ENCODE data around the gene RGS9. TPM values are rescaled to one million over a fixed set of nuclear protein-coding genes. Genes with fewer than 3 reads are reported as not detected.

RGS9 gene
- total and polyA plus RNA-seq, 4 donors, result 2.1 to 10.6 (median 3.3) TPM

GRCh38 chr17:65218261-65218660 lies 81.1 kb downstream of the RGS9 start:
- no peaks in the 10 kb centered on the region for H3K4me1 ChIP-seq (ENCODE audit: control insufficient read depth in 5 of 5, insufficient read depth in 5 of 5, low read length in 5 of 5)
- H3K9ac ChIP-seq (ENCODE audit: insufficient read depth in 1 of 2, low read length in 2 of 2), result no peak overlapping the region
- no peaks in the 10 kb centered on the region for H3K36me3 ChIP-seq (ENCODE audit: control insufficient read depth in 4 of 4, insufficient read depth in 4 of 4, low read length in 4 of 4)
- H3K27ac ChIP-seq (ENCODE audit: low read depth in 1 of 2, low read length in 1 of 2), result no peak overlapping the region
- DNase-seq (no peak), ATAC-seq (ENCODE audit: insufficient read depth, low FRiP score) (no peak)
- no peak overlapping the region for H3K4me3 ChIP-seq
- 83 to 84% methylated on average over 4 of the region's 4 CpGs for WGBS, 2 donors
- H3K9me3 ChIP-seq (ENCODE audit: control insufficient read depth in 4 of 4, insufficient read depth in 3 of 4, low read length in 3 of 4), result no peaks in the 10 kb centered on the region
- H3K27me3 ChIP-seq (ENCODE audit: control insufficient read depth in 3 of 3, insufficient read depth in 3 of 3, low read length in 2 of 3), result peaks cover 0 to 3% (median 0%) of the 10 kb centered on the region in 3 donors
- TF ChIP-seq CTCF (IDR thresholded peaks at IDR 0.05; ENCODE audit: control extremely low read depth, extremely low read depth), result no peak

- Histone ChIP-seq H3K9ac (ENCODE audit: insufficient read depth in 1 of 2, low read length in 2 of 2) (no peak overlapping the region), H3K27ac (ENCODE audit: low read depth in 1 of 2, low read length in 1 of 2) (no peak overlapping the region), H3K4me3 (no peak overlapping the region), H3K4me1 (ENCODE audit: control insufficient read depth in 5 of 5, insufficient read depth in 5 of 5, low read length in 5 of 5) (no peaks in the 10 kb centered on the region), H3K36me3 (ENCODE audit: control insufficient read depth in 4 of 4, insufficient read depth in 4 of 4, low read length in 4 of 4) (no peaks in the 10 kb centered on the region), H3K27me3 (ENCODE audit: control insufficient read depth in 3 of 3, insufficient read depth in 3 of 3, low read length in 2 of 3) (peaks cover 0 to 3% (median 0%) of the 10 kb centered on the region in 3 donors), H3K9me3 (ENCODE audit: control insufficient read depth in 4 of 4, insufficient read depth in 3 of 4, low read length in 3 of 4) (no peaks in the 10 kb centered on the region)
- ATAC-seq (ENCODE audit: insufficient read depth, low FRiP score) (no peak), DNase-seq (no peak)
- no peak for TF ChIP-seq CTCF (IDR thresholded peaks at IDR 0.05; ENCODE audit: control extremely low read depth, extremely low read depth)
- WGBS, 2 donors, result 69 to 81% methylated on average over 3 of the region's 3 CpGs
These were observed 82.0 kb downstream of the RGS9 start for GRCh38 chr17:65219124-65219523.

- Histone ChIP-seq H3K27me3 (ENCODE audit: control insufficient read depth in 3 of 3, insufficient read depth in 3 of 3, low read length in 2 of 3) (peaks cover 0 to 3% (median 0%) of the 10 kb centered on the region in 3 donors), H3K36me3 (ENCODE audit: control insufficient read depth in 4 of 4, insufficient read depth in 4 of 4, low read length in 4 of 4) (no peaks in the 10 kb centered on the region), H3K27ac (ENCODE audit: low read depth in 1 of 2, low read length in 1 of 2) (no peak overlapping the region), H3K9ac (ENCODE audit: insufficient read depth in 1 of 2, low read length in 2 of 2) (no peak overlapping the region), H3K9me3 (ENCODE audit: control insufficient read depth in 4 of 4, insufficient read depth in 3 of 4, low read length in 3 of 4) (peaks cover 0 to 2% (median 0%) of the 10 kb centered on the region in 4 donors), H3K4me1 (ENCODE audit: control insufficient read depth in 5 of 5, insufficient read depth in 5 of 5, low read length in 5 of 5) (no peaks in the 10 kb centered on the region), H3K4me3 (no peak overlapping the region)
- ATAC-seq (ENCODE audit: insufficient read depth, low FRiP score) (no peak), DNase-seq (no peak)
- TF ChIP-seq CTCF (IDR thresholded peaks at IDR 0.05; ENCODE audit: control extremely low read depth, extremely low read depth), result no peak
- 96% methylated on average over 3 of the region's 3 CpGs for WGBS, 2 donors
These were observed 82.5 kb downstream of the RGS9 start for GRCh38 chr17:65219707-65220106.

GRCh38 chr17:65220732-65221131 lies 83.6 kb downstream of the RGS9 start:
- Histone ChIP-seq H3K9ac (ENCODE audit: insufficient read depth in 1 of 2, low read length in 2 of 2) (no peak overlapping the region), H3K36me3 (ENCODE audit: control insufficient read depth in 4 of 4, insufficient read depth in 4 of 4, low read length in 4 of 4) (no peaks in the 10 kb centered on the region), H3K27ac (ENCODE audit: low read depth in 1 of 2, low read length in 1 of 2) (no peak overlapping the region), H3K27me3 (ENCODE audit: control insufficient read depth in 3 of 3, insufficient read depth in 3 of 3, low read length in 2 of 3) (peaks cover 0 to 3% (median 0%) of the 10 kb centered on the region in 3 donors), H3K4me1 (ENCODE audit: control insufficient read depth in 5 of 5, insufficient read depth in 5 of 5, low read length in 5 of 5) (no peaks in the 10 kb centered on the region), H3K4me3 (no peak overlapping the region), H3K9me3 (ENCODE audit: control insufficient read depth in 4 of 4, insufficient read depth in 3 of 4, low read length in 3 of 4) (peaks cover 0 to 2% (median 0%) of the 10 kb centered on the region in 4 donors)
- DNase-seq (no peak), ATAC-seq (ENCODE audit: insufficient read depth, low FRiP score) (no peak)
- no peak for TF ChIP-seq CTCF (IDR thresholded peaks at IDR 0.05; ENCODE audit: control extremely low read depth, extremely low read depth)
- WGBS, 2 donors, result 81 to 86% methylated on average over 1 of the region's 1 CpG

Measured in lung (tissue), 12 donors.